Stimulated activated CD4-positive, alpha-beta T cell treated with anti-CD3 and anti-CD28 coated beads, Interleukin-1b, Interleukin-23, amount 100 ng/mL, for 1 hour (primary cell): Measurements from ENCODE around the gene PLEKHM1.

ENCODE experiments used
- DNase-seq, 2 donors: peaks; one replicate each; pipeline ENCODE4 v3.0.0-alpha.2; 2020; ENCODE audit warnings: low read depth in 2 of 2

PLEKHM1 gene

GRCh38 chr17:45398800-45399199 lies 91.7 kb downstream of the PLEKHM1 start:
- DNase-seq, result no peak

DNA sequence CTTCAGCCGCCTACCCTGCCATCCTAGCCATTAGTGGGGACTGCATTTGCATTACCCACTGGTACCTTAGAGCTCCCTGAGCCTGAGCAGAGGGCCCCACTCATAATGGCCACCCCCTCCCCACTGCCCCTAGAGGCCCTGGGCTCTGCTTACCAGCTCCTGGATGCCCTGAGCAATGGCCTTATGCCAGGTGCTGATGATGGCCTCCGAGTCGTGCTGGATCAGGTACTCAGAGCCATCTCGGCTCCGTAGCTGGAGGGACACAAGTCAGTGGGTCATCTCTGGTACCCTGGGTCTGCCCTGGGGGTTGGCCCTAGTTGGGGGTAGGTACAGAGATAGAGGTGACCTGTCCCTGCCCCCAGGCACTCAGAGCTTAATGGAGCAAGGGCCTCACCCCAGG lies 92.7 kb downstream of the PLEKHM1 start:
- DNase-seq, result no peak

DNA sequence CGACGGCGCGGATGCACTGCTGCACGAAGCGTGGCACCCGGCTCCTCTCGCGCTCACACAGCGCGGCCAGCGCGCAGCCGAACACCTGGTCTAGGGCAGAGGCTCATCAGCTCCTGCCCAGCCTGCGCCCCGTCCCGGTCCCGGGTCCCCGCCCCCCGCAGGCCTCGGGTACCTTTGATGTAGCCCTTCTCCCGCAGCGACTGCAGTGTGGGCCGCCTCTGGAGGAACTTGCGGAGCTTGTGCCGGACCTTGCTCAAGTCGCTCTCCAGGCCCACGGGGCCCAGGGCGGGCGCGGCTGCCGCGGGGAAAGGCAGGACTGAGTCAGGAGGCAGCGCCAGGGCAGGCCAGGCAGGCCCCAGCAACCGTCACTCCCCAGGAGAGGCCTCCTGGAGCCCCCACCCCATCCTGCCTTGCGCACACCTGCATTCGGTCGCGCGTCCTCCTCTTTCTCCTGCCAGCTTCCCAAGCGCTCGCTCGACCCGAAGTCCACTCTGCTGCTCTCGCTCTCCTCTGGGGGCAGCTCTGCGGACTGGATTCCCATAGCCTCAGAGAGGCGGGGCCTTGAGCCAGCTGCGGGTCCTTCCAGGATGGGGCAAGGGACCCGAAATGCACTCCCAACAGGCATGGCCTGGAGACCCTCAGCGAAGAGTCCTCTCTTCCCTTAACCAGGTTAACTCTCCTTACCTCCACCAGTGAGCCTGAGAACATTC lies 93.9 kb downstream of the PLEKHM1 start:
- DNase-seq, result no peak

- no peak for DNase-seq
These were observed 94.7 kb downstream of the PLEKHM1 start for GRCh38 chr17:45395569-45396415.

DNA sequence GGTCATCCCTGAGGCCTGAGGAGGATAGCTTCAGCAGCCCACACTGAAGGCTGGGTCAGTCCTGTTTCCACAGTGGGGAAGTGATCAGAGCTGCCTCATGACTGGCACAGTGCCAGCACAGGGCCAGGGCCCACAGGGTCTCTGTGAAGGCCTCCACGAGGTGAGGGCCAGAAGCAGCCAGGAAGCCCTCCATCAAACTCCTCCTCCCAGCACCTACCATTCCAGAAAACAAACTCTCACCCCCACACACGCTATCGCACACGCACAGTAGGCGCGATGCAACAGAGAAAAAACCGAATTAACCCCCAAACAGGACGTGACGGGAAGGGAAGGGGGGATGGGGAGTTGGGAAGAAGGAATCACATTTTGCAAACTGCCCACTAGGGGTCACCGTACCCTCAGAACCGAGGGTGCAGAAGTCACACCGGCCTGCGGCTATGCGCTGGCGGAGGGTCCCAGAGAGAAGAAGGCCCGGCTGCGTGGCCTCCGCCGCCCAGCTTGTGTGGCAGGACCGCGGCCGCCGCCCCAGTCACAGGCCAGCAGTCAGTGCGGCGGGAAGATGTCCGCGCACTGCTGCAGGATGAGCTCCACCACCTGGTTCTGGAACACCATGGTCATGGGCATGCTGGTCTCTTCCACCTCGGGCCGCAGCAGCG lies 95.5 kb downstream of the PLEKHM1 start:
- no peak for DNase-seq

DNA sequence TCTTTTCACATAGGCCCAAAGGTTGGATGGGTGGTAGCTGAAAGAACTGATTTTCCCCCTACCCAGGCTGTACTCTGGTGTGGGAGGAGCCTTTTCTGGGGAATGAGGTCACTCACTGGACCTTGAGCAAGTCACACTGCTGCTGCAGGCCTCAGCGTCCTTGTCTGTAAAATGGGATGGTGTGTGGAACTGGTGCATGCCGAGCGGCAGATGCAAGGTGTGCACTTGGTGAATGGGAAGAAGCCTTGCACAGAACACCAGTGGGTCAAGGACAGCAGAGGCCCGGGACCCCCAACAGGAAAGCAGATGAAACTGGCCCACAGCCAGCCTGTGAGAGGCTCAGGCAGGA lies 96.0 kb downstream of the PLEKHM1 start:
- no peak for DNase-seq

GRCh38 chr17:45394091-45394490 lies 96.4 kb downstream of the PLEKHM1 start:
- no peak for DNase-seq

GRCh38 chr17:45393411-45393810 lies 97.1 kb downstream of the PLEKHM1 start:
- DNase-seq, result no peak

- DNase-seq, result no peak
These were observed 98.6 kb downstream of the PLEKHM1 start for GRCh38 chr17:45391918-45392317.

GRCh38 chr17:45391291-45391690 lies 99.2 kb downstream of the PLEKHM1 start:
- DNase-seq, result no peak

DNA sequence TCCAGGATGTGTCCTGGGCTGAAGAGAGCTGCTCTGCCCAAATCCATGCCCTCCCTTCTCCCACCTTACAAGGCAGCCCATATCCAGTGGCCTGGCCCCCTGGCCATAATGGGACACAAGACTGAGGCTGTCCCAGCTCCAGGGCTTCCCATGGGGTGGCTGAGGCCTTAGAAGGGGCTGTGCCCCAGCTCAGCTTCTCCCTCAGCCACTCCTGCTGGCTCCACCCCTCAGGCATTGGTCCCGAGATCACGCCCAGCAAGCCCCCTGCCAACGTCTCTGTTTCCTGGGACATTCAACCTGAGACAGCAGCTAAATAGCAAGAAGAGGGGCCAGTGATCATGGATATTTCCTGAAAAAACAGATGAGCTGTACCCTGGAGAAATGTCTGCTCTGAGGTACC lies 101.2 kb downstream of the PLEKHM1 start:
- no peak for DNase-seq

DNA sequence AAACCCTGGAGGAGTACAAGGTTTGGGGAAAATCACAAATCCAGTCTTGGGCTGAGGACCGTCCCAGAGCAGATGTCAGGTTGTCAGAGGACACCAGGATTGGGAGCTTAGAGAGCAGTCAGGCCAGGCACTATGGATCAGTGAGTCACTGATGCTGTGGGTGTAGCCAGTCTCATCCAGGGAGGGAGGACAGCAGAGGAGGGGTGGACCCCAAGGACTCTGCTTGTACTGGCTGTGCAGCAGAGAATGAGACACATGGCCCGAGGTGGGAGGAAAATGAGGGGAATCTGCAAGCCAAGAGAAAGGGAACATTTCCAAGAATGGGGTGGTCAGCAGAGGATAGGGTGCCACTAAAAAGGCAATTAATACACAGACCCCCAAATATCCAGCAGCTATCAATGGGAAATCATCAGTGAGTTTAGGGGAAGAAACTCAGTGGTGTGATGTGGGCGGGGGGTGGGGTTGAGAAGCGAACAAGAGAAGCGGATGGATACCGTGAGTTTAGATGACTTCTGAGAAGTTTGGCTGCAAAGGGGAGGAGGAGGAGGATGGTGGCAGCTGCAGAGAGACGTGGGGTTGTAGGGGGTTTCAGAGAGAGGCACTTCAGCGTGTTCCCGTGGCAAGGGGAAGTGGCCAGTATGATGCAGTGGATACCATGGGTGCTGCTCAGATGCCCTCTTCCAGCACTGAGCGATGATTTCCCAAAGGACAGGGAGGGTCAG lies 101.8 kb downstream of the PLEKHM1 start:
- DNase-seq, result no peak

- DNase-seq, result no peak
These were observed 102.8 kb downstream of the PLEKHM1 start for GRCh38 chr17:45387739-45388138.

DNA sequence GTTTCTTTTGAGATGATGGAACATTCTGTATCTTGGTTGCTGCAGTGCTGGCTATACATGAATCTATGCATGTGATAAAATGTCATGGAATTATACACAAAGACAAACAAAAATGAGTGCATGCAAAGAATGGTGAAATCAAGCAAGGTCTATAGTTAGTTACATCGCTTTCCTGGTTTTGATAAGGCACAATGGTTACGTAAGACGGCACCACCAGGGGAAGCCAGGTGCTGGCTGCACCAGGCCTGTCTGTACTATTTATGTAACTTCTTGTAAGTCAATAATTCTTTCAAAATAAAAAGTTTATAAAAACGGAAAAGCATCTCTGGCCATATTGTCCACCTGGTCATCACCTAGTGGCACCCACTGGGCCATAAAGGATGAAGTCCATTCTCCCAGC lies 104.3 kb downstream of the PLEKHM1 start:
- DNase-seq, result no peak
